CD4-positive, alpha-beta T cell treated with Interleukin-6 at 100 ng/mL for 8 hours (primary cell): ENCODE results near the gene SP3.
"Not testable (repeated sequence)": the region's sequence is repeated elsewhere in the genome, so short reads cannot be mapped to it uniquely, and the experiment has no call there.

Source experiments
- DNase-seq: peaks from one replicate; pipeline ENCODE4 v3.0.0-alpha.2; 2020; ENCODE audit warnings: mixed read lengths, low spot score

The SP3 gene

DNA sequence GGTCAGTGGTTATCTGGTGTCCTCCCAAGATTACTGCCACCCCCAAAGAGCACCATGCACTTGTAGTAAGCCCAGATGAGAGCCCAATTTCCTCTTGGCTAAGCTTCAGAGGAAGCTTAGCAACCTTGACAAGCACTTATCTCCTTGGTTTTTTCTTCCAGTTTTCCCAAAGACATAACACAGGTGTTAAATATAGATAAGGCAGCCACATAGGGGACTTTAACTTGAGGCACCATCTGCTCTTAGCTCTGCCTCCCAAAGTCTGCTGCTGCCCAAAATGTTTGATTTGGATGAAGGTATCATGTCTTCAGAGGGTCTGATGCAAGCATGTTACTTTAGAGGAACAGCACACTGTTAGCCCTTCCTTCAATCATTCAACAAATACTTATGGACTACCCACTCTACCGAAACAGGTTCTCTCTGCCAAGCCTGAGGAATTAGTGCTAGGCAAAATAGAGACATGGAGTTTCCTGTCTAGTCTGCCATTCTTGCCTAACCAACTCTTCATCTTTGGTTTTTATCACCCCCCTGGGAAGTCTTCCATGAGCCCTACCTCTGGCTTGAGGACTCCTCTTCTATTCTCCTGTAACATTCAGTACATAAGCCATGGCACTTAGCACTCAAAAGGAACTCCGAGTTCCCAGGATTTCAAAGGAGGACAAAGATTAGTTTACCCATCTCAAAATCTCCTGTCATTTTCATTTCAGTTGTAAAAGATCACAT is 73.7 kb downstream of the SP3 start:
- no peak for DNase-seq

GRCh38 chr2:173889464-173889863 is 75.7 kb downstream of the SP3 start:
- not testable (repeated sequence) for DNase-seq

DNA sequence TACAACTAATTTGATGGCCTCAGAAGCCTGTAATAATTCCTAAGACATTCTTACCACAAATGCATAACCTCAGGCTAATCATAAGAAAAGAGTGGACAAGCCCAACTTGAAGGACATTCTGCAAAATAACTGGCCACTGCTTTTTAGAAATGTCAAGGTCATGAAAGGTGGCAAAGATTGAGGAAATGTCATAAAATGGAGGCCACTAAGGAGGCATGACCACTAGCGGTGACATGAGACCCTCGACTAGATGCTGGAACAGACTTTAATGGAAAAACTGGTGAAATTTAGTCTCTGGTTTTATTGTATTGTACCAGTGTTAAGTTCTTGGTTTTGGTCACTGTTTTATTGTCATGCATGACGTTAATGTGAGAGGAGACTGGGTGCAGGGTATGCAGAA is 78.6 kb downstream of the SP3 start:
- DNase-seq = no peak

GRCh38 chr2:173884025-173884802 is 81.0 kb downstream of the SP3 start:
- peak; percentile 37 for DNase-seq

DNA sequence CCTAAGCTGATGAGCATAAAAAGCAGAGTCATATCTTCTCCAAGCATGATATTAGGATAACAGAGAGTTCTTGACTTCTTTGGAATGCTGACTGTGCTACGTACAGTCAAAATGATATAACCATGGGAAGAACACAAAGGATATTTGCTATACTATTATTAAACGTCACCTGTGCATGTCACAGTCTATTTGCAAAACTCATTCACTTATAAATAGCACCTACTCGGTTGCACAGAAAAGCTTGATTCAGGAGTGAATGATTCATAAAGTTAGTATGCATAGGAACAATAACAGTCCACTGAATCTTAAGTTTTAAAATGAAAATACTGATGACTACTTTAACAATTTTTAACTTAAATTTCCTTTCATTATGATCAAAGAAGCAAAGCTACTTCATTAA is 83.3 kb downstream of the SP3 start:
- no peak for DNase-seq

DNA sequence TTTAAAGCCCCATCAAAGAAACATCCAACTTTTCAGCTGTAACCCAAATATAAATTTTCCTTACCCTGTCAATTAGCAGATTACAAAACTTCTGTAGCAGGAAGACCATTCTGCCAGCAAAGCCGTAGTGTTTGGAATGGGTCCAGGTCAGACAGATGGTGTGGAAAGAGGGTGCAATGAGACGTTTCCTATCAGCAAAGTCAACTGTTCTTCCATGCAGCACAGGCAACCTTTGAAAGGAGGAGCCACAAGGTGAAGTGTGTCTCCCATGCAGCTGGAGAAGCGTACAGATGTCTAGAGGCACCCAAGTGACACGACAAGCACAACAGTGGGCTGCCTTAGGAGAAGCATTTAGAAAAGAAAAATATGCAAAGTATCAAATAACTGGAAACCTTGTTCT is 83.7 kb downstream of the SP3 start:
- DNase-seq = no peak

GRCh38 chr2:173880561-173880960 is 84.6 kb downstream of the SP3 start:
- no peak for DNase-seq

- no peak for DNase-seq
These were observed 88.2 kb downstream of the SP3 start for GRCh38 chr2:173876833-173877413.

- no peak for DNase-seq
These were observed 90.3 kb downstream of the SP3 start for GRCh38 chr2:173874894-173875237.

GRCh38 chr2:173874003-173874893 is 90.9 kb downstream of the SP3 start:
- no peak for DNase-seq

DNA sequence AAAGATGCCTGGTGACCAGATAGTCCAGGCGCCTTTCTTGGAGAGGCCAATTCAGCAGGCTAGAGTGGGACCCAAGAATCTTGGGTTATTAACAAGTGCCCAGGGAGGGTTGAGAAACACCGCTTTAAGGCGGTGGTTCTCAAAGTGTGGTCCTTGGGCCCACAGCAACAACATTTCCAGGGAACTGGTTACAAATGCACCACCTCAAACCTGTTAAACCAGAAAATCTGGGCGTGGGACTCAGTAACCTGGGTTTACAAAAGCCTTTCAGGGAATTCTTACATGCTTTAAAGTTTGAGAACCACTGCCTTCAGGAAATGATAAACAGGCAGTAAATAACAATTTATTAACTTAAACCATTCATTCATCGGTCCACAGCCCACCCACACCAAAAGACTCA is 92.5 kb downstream of the SP3 start:
- no peak for DNase-seq

DNA sequence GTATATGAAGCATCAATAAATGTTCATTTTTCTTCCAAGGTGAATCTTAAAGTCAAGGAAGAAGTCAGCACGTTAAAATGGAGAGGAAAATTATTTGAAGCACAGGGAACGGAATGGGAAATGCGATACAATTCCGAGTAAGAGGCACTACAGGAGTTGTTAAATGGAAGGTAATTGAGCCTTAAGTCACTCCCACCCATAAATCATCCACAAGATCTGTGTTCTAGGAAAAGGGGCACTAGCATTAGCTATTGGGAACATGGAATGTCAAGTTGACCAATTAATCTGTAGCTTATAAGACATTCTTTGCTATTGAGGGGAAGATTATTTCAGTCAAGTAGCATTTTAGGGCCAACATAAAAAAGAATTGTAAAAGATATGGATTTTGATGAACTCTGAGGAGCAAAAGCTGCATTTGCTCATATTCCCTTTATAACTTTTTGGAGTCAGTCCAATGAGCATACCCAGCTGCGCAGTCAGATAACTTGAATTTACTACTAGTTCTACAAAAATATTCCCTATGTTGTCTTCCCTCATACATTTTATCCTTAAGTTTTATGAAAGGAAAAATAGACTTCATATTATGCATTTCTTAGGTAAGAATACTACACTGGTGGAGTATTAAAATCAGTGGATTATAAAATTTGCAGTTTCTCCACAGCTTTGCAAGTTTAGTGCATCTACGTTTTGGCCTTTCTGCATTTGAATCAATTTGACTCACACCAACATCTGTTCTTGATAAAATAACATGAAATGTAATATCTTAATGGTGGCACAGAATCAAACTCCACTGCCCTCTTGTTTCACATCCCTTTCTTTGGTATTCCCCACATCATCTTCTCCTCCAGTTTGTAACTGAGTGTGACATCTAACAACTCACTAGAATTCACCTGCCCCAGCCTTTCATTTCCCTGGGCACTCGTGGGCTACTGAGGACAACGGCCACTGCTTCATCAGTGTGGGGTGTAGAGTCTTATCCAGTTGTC is 95.6 kb downstream of the SP3 start:
- no peak for DNase-seq

- no peak for DNase-seq
These were observed 96.8 kb downstream of the SP3 start for GRCh38 chr2:173868406-173868805.

GRCh38 chr2:173866874-173867618 is 98.1 kb downstream of the SP3 start:
- DNase-seq = no peak

GRCh38 chr2:173865971-173866873 is 99.0 kb downstream of the SP3 start:
- DNase-seq = no peak

- DNase-seq = no peak
These were observed 102.5 kb downstream of the SP3 start for GRCh38 chr2:173862612-173863217.

DNA sequence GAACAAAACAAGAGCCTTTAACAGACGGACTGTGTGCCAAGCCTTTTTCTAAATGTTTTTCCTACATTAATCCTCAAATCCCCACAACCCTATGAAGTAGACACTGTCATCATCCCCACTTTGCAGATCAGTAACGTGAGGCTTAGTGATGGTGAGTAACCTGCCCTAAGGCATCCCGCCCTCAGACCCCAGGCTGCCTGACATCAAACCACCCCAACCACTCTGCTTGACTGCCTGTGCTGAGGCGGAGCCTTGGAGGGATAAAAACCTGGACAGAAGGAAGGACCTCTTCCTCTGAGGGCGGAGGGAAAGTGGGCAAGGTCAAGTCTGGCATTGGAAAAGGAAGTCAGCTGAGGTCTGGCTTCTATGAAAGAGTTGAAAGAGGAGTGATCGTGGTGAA is 104.6 kb downstream of the SP3 start:
- no peak for DNase-seq

DNA sequence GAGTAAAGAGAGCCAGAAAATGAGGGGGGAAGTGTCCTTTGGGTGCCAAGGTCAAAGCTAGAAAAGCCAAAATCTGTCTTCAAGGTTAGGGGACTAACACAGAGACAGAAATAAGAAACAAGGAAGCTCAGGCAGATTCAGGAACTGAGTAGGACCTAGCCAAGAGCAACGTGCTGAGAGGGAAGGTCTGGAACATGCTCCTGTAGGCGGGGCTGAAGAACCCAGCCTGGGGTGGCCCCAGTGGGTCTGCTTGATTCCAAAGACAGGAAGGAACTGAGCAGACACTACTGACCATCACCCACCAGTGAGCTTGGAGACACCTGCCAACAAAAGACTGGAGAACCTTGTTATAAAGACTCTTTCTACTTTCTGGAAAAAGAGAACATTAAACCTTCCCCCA is 105.1 kb downstream of the SP3 start:
- no peak for DNase-seq

DNA sequence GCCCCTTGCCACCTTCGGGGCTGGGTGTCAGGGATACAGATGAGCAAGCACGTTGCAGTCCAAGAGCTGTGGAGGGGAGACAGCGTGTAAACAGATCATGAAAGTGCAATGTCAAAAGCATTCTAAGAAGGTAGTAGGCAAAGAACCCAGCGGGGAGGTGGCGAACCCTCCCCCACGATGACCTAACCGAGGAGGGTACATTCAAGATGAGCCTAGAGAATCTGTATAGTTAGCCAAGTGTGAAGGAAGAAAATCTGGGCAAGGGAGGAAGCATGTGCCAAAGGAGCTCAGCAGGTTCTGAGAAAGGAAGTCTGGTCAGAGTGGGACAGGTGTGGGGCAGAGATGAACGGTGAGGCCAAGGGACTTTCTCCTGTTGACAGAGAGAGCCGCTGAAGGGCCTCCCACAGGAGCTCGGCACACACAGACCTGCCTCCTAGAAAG is 106.9 kb downstream of the SP3 start:
- DNase-seq = no peak
